C4-2B (cell line): ENCODE data around the gene VRK3.

Source experiments
- ZFX ChIP-seq: fragments of 450-650 bp; IDR thresholded peaks from 2 replicates; pipeline ENCODE4 v1.6.1; 2017
- TF ChIP-seq, protein P1 (sequence below): fragments of 450-650 bp; conservative IDR thresholded peaks from 2 replicates; pipeline ENCODE4 v1.5.1; 2017; ENCODE audit warnings: mild to moderate bottlenecking

DNA sequence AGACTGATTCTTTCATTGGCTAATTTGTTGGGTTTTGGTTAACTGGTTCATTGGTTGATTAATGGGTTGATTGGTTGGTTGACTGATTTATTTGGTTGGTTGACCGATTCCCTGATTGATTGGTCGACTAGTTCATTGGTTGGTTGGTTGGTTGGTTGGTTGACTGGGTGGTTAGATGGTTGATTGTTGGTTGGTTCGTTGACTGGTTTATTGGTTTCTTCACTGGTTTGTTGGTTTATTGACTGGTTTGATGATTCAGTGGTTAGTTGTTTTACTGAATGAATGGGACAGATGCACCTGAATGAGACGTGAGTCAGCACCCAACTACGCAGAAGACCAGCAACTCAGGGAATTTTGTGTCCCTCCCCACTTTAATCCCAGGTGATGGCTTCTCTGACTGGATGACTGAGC is 93.1 kb downstream of the VRK3 start:
- TF ChIP-seq, protein P1, sequence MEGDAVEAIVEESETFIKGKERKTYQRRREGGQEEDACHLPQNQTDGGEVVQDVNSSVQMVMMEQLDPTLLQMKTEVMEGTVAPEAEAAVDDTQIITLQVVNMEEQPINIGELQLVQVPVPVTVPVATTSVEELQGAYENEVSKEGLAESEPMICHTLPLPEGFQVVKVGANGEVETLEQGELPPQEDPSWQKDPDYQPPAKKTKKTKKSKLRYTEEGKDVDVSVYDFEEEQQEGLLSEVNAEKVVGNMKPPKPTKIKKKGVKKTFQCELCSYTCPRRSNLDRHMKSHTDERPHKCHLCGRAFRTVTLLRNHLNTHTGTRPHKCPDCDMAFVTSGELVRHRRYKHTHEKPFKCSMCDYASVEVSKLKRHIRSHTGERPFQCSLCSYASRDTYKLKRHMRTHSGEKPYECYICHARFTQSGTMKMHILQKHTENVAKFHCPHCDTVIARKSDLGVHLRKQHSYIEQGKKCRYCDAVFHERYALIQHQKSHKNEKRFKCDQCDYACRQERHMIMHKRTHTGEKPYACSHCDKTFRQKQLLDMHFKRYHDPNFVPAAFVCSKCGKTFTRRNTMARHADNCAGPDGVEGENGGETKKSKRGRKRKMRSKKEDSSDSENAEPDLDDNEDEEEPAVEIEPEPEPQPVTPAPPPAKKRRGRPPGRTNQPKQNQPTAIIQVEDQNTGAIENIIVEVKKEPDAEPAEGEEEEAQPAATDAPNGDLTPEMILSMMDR: no peak
- TF ChIP-seq ZFX: no peak
